ENCODE results near the gene CWF19L1.

DNA sequence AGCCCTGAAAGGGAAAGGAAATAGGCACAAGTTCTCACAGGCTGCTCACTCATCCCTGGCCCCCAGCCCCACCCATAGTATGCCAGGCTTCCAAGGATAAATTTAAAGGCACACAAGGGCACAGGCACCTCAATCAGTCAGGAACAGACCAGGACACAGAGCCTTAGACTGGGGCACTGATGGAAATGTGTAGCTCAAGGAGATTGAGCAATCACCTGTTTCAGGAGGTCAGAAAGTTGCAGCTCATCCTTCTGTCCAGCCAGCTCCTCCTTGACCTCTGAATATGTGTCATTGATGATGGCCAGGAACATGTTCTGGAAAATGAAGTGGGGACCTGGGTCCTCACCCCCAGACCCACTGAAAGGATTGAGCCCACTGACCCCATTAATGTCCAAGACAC, 25.6 kb upstream of the CWF19L1 start:
- TF ChIP-seq, protein P1, sequence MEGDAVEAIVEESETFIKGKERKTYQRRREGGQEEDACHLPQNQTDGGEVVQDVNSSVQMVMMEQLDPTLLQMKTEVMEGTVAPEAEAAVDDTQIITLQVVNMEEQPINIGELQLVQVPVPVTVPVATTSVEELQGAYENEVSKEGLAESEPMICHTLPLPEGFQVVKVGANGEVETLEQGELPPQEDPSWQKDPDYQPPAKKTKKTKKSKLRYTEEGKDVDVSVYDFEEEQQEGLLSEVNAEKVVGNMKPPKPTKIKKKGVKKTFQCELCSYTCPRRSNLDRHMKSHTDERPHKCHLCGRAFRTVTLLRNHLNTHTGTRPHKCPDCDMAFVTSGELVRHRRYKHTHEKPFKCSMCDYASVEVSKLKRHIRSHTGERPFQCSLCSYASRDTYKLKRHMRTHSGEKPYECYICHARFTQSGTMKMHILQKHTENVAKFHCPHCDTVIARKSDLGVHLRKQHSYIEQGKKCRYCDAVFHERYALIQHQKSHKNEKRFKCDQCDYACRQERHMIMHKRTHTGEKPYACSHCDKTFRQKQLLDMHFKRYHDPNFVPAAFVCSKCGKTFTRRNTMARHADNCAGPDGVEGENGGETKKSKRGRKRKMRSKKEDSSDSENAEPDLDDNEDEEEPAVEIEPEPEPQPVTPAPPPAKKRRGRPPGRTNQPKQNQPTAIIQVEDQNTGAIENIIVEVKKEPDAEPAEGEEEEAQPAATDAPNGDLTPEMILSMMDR (IDR thresholded peaks at IDR 0.05; ENCODE audit: low read depth, low read length, missing input control) = no peak
- TF ChIP-seq YY1 (IDR thresholded peaks at IDR 0.05) (no peak), TAF1 (conservative IDR thresholded peaks at IDR 0.05) (no peak), SP1 (IDR thresholded peaks at IDR 0.05) (no peak), FOXA2 (IDR thresholded peaks at IDR 0.05) (no peak), HNF4G (IDR thresholded peaks at IDR 0.05) (no peak), JUND (IDR thresholded peaks at IDR 0.05) (no peak), FOXA1 (IDR thresholded peaks at IDR 0.05) (no peak), RAD21 (IDR thresholded peaks at IDR 0.05) (no peak), NR2F2 (IDR thresholded peaks at IDR 0.05) (no peak), RXRA (IDR thresholded peaks at IDR 0.05) (no peak)
- TF ChIP-seq, protein P2, sequence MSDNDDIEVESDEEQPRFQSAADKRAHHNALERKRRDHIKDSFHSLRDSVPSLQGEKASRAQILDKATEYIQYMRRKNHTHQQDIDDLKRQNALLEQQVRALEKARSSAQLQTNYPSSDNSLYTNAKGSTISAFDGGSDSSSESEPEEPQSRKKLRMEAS (IDR thresholded peaks at IDR 0.05) = no peak
- TF ChIP-seq, protein P3, sequence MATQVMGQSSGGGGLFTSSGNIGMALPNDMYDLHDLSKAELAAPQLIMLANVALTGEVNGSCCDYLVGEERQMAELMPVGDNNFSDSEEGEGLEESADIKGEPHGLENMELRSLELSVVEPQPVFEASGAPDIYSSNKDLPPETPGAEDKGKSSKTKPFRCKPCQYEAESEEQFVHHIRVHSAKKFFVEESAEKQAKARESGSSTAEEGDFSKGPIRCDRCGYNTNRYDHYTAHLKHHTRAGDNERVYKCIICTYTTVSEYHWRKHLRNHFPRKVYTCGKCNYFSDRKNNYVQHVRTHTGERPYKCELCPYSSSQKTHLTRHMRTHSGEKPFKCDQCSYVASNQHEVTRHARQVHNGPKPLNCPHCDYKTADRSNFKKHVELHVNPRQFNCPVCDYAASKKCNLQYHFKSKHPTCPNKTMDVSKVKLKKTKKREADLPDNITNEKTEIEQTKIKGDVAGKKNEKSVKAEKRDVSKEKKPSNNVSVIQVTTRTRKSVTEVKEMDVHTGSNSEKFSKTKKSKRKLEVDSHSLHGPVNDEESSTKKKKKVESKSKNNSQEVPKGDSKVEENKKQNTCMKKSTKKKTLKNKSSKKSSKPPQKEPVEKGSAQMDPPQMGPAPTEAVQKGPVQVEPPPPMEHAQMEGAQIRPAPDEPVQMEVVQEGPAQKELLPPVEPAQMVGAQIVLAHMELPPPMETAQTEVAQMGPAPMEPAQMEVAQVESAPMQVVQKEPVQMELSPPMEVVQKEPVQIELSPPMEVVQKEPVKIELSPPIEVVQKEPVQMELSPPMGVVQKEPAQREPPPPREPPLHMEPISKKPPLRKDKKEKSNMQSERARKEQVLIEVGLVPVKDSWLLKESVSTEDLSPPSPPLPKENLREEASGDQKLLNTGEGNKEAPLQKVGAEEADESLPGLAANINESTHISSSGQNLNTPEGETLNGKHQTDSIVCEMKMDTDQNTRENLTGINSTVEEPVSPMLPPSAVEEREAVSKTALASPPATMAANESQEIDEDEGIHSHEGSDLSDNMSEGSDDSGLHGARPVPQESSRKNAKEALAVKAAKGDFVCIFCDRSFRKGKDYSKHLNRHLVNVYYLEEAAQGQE (IDR thresholded peaks at IDR 0.05) = no peak
- TF ChIP-seq, protein P4, sequence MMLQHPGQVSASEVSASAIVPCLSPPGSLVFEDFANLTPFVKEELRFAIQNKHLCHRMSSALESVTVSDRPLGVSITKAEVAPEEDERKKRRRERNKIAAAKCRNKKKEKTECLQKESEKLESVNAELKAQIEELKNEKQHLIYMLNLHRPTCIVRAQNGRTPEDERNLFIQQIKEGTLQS (IDR thresholded peaks at IDR 0.05) = no peak
